ENCODE measurements around the gene CLASP1.
A peak's percentile ranks its signal among the peaks of the same experiment; 100 is the strongest.

The CLASP1 gene

GRCh38 chr2:121613152-121613551 is 36.1 kb downstream of the CLASP1 start:
- DNase-seq = no peak

DNA sequence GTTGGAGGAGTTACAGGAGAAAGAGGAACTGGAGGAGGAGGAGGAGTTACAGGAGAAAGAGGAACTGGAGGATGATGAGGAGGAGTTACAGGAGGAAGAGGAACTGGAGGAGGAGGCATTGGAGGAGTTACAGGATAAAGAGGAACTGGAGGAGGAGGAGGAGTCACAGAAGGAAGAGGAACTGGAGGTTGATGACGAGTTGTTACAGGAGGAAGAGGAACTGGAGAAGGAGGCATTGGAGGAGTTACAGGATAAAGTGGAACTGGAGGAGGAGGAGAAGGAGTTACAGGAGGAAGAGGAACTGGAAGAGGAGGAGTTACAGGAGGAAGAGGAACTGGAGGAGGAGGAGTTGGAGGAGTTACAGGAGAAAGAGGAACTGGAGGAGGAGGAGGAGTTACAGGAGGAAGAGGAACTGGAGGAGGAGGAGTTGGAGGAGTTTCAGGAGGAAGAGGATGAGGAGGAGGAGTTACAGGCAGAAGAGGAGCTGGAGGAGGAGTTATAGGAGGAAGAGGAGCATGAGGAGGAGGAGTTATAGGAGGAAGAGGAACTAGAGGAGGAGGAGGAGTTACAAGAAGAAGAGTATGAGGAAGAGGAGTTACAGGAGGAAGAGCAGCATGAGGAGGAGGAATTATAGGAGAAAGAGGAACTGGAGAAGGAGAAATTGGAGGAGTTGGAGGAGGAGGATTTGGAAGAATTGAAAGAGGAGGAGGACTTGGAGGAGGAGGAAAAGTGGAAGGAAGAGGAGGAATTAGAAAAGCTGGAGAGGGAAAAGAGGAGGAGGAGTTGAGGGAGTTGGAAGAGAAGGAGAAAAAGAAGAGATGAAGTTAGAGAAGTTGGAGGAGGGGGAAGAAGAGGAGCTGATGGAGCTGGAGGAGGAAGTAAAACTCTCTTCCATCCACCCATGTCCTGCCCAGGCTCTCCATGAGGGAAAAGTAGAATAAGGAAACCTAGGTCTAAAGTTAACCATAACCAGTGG is 37.2 kb downstream of the CLASP1 start:
- DNase-seq = peak; percentile 59 to 83 (median 65)

DNA sequence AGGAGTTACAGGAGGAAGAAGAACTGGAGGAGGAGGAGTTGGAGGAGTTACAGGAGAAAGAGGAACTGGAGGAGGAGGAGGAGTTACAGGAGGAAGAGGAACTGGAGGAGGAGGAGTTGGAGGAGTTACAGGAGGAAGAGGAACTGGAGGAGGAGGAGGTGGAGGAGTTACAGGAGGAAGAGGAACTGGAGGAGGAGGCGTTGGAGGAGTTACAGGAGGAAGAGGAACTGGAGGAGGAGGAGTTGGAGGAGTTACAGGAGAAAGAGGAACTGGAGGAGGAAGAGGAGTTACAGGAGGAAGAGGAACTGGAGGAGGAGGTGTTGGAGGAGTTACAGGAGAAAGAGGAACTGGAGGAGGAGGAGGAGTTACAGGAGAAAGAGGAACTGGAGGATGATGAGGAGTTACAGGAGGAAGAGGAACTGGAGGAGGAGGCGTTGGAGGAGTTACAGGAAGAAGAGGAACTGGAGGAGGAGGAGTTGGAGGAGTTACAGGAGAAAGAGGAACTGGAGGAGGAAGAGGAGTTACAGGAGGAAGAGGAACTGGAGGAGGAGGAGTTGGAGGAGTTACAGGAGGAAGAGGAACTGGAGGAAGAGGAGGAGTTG is 38.1 kb downstream of the CLASP1 start:
- peak; percentile 27 to 50 (median 28) for DNase-seq

- DNase-seq = peak; percentile 15 to 26 (median 19)
Observed at GRCh38 chr2:121610487-121610874, 38.8 kb downstream of the CLASP1 start.

GRCh38 chr2:121608967-121609366 is 40.3 kb downstream of the CLASP1 start:
- no peak for DNase-seq

GRCh38 chr2:121608367-121608766 is 40.9 kb downstream of the CLASP1 start:
- no peak for DNase-seq

DNA sequence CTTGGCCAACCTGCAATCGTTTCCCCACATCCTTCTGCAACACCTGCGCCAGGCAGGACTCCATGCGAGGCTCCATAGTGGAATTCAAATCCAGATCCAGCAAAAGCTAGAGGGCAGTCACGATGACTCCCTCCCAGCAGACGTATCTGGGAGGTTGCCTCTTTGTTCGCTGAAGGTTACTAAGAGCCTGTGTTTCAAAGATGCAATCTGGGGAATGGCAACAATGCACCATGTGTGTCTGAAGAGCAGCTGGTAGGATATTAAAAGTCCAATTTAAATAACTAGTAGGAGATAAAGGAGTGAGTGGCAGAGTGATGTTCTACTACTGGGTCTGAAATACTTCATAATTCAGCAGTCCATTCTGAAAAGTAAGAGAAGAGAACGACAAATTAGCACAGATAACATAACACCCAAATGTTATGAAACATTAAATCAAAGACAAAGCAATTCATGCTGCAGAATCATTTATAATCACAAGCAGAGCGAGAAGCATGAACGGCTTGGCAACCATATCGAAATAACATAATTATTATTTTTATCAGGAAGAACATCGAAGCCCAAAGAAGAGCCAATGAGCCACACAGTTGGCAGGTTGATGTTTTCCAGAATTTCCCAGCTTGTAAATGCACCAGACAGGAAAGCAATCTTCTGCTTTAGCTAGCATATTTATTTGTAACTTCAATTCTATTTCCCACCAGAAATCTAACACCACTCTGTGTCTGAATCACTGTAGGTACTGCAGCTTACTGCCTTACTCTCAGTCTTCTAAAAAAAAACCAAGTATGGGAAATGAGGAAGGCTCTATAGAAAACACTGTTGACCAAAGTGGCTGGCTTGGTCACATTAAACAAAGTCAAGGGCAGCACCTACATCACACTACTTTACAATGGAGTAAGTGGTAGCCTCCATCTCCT is 43.2 kb downstream of the CLASP1 start:
- DNase-seq = no peak

GRCh38 chr2:121603185-121603584 is 46.1 kb downstream of the CLASP1 start:
- DNase-seq = no peak

GRCh38 chr2:121599963-121600651 is 49.2 kb downstream of the CLASP1 start:
- no peak for DNase-seq

DNA sequence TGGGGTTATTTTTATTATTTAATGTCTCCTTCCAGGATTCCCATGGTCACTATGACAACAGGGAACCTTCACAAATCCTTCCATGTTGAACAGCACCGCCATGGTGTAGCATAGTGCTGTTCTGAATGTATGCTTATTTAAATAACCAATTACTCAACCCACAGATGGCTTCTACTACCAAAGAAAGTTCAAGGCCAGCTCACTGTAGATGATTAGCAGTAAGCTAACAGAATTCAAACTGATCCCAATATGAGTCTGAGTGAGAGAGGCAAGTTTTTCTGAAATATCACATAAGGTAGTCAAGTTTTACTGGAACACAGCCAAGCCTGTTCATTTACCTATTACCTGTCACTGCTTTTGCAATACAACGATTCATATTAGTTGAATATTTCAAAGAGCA is 51.2 kb downstream of the CLASP1 start:
- no peak for DNase-seq

- peak; percentile 86 to 91 (median 91) for DNase-seq
Observed at GRCh38 chr2:121596221-121597080, 52.8 kb downstream of the CLASP1 start.

- no peak for DNase-seq
Observed at GRCh38 chr2:121595012-121595891, 54.0 kb downstream of the CLASP1 start.

DNA sequence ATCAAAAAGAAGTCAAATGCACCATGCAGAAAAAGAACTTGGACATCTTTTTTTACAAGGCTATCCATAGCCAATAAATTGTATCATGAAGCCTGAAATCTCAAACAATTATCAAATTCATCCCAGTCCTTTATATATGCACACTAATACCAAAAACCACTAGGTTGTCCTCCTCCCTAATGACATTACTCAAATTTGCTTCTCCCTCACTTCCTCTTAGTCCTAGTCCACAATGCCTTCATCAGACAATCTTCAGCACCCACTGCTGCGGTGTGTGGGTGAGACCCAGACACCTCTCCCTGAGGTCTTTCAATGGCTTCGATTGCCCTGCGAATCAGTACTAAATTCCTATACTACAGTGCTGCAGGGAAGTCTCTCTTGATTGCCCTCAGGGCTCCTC is 58.1 kb downstream of the CLASP1 start:
- DNase-seq = no peak

DNA sequence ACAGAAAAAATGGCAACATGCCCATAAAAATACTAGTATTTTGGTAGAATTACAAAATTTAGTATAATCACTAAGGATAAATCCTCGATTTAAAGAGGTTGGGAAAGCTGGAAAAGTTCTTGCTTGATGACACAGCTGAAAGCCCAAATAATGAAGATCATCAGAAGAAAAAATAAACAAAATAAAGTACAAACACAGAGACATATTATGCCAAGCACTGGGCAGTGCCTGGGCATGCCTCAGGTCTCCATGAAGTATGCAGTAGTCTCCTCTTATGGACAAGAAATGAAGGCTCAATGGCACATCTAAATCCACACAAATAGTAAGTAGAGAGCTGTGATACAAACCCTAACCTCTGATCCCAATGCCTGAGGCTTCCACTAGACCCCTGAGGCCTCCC is 60.9 kb downstream of the CLASP1 start:
- DNase-seq = no peak

GRCh38 chr2:121587131-121587530 is 62.1 kb downstream of the CLASP1 start:
- no peak for DNase-seq

DNA sequence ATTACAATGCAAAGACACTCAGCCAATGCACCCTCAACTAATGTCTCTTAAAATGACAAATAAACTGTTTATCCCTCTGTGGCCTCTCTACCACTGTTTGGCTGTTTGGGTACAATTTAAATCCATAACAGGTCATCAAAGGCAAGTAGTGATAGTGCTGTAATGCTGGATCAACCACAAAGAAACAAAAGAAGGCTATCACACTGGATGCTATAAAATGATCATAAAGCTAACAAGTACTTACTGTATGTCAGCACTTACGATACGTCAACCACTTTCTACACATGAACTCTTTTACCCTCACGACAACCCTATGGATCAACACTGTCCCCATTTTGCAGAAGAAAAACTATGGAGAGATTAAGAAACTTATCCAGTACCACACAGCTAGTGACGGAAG is 64.5 kb downstream of the CLASP1 start:
- no peak for DNase-seq

DNA sequence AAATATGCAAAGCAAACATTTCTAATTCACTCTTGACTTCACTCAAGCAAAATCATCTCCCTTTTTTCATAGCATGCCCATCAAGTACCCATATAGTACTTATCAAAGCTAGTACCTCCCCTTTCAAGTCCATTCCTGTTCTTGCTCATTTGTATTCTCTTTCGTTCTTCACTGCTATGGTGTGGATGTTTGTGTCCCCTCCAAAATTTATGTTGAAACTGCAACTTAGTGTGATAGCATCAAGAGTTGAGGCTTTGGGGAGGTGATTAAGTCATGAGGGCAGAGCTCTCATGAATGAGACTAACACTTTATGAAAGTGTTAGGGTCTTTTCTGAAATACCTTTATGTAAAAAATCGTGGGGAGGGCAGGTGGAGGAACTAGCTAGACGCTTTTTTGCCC is 65.7 kb downstream of the CLASP1 start:
- no peak for DNase-seq

GRCh38 chr2:121582272-121582671 is 67.0 kb downstream of the CLASP1 start:
- no peak for DNase-seq

DNA sequence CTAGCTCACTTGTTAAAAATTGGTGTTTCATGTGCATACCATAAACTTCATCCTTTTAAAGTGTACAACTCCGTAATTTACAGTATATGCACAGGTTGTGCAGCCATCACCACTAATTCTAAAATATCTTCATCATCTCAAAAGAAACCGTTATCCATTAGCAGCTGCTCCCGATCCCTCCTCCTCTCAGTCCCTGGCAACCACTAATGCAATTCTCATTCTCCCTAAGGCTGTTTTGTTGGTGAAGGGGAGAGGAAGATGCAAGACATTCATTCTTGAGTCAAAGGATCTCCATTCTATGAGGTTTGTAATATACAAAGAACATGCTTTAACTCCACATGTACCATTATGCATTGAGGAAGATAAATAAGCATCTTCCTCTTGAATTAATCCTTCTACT is 70.0 kb downstream of the CLASP1 start:
- no peak for DNase-seq

GRCh38 chr2:121577381-121577780 is 71.9 kb downstream of the CLASP1 start:
- peak in 2 of 3 donors; percentile 23 to 24 for DNase-seq
